IMR-90 (cell line): Measurements from ENCODE around the gene BRD1. TPM values are rescaled to one million over a fixed set of nuclear protein-coding genes. Genes with fewer than 3 reads are reported as not detected.

Experiments
- ATAC-seq: fragments of 200-7000 bp; cut with Tn5 transposase; 2 replicates; pipeline ENCODE4 v1.9.1; 2020; ENCODE audit warnings: low read depth, mild to moderate bottlenecking, moderate library complexity
- BruUV-seq: library from RNA; stranded (reverse); fragments of 400-500 nt; replicated peaks from 2 replicates; lab custom pipeline; 2021; lab: Mats Ljungman, UMichigan
- CTCF ChIA-PET: fragments of 300-600 bp; formaldehyde crosslinking; extraction: SDS; loops from one replicate; lab custom pipeline; 2021; ENCODE audit warnings: antibody characterized with exemption; lab: Yijun Ruan, JAX
- POLR2A ChIA-PET: fragments of 300-600 bp; sonication (Branson Sonifier 250); formaldehyde crosslinking; loops from one replicate; lab custom pipeline; 2022; ENCODE audit warnings: antibody characterized with exemption; ENCODE audit not compliant: unreplicated experiment; lab: Charles Lee
- DNase-seq: peaks from one replicate; pipeline ENCODE4 v3.0.0; 2013
- H2AFZ ChIP-seq: replicated peaks from 2 replicates; pipeline ENCODE3; 2013; ENCODE audit warnings: low read length, mild to moderate bottlenecking; ENCODE audit not compliant: poor library complexity
- H2AK5ac ChIP-seq: 2 replicates; pipeline ENCODE4 v1.6.1; 2013; ENCODE audit warnings: low read depth, low read length, inconsistent platforms
- H2AK9ac ChIP-seq: replicated peaks from 2 replicates; pipeline ENCODE3; 2013; ENCODE audit warnings: mild to moderate bottlenecking, low read depth, low read length, moderate library complexity; ENCODE audit not compliant: poor library complexity
- H2BK120ac ChIP-seq: 2 replicates; pipeline ENCODE4 v1.6.1; 2013; ENCODE audit warnings: low read depth, low read length, inconsistent platforms
- H2BK15ac ChIP-seq: 3 replicates; pipeline ENCODE4 v1.6.1; 2013; ENCODE audit warnings: low read depth, low read length, inconsistent platforms
- H2BK20ac ChIP-seq: 2 replicates; pipeline ENCODE4 v1.6.1; 2013; ENCODE audit warnings: low read depth, mild to moderate bottlenecking, inconsistent platforms, low read length, moderate library complexity
- H2BK5ac ChIP-seq: 2 replicates; pipeline ENCODE4 v1.6.1; 2013; ENCODE audit warnings: mild to moderate bottlenecking, low read depth, low read length, inconsistent platforms; ENCODE audit not compliant: poor library complexity, severe bottlenecking
- H3K14ac ChIP-seq: replicated peaks from 2 replicates; pipeline ENCODE4 v1.6.1; 2013; ENCODE audit warnings: low read depth, low read length, inconsistent platforms
- H3K18ac ChIP-seq: 2 replicates; pipeline ENCODE4 v1.6.1; 2013; ENCODE audit warnings: low read depth, low read length, control low read depth
- H3K23ac ChIP-seq: 2 replicates; pipeline ENCODE4 v1.6.1; 2013; ENCODE audit warnings: low read depth, low read length, inconsistent platforms
- H3K27ac ChIP-seq: 2 replicates; pipeline ENCODE4 v1.5.1; 2013; ENCODE audit warnings: mild to moderate bottlenecking, control low read depth, low read length; ENCODE audit not compliant: insufficient read depth
- H3K27me3 ChIP-seq: 2 replicates; pipeline ENCODE4 v1.6.1; 2013; ENCODE audit warnings: low read length; ENCODE audit not compliant: control insufficient read depth, insufficient read depth
- H3K36me3 ChIP-seq: 2 replicates; pipeline ENCODE4 v1.6.1; 2013; ENCODE audit warnings: low read length, mixed read lengths; ENCODE audit not compliant: control insufficient read depth, insufficient read depth
- H3K4ac ChIP-seq: 2 replicates; pipeline ENCODE4 v1.6.1; 2013; ENCODE audit warnings: low read depth, low read length, inconsistent platforms
- H3K4me1 ChIP-seq: 2 replicates; pipeline ENCODE4 v1.6.1; 2013; ENCODE audit warnings: low read length, mixed read lengths; ENCODE audit not compliant: control insufficient read depth, insufficient read depth
- H3K4me2 ChIP-seq: 2 replicates; pipeline ENCODE4 v1.6.1; 2013; ENCODE audit warnings: low read depth, mild to moderate bottlenecking, control low read depth, low read length, moderate library complexity
- H3K4me3 ChIP-seq: 2 replicates; pipeline ENCODE4 v1.5.1; 2013; ENCODE audit warnings: low read depth, mild to moderate bottlenecking, control low read depth, low read length, moderate library complexity; ENCODE audit not compliant: insufficient read depth
- H3K56ac ChIP-seq: 2 replicates; pipeline ENCODE4 v1.6.1; 2013; ENCODE audit warnings: low read length, inconsistent platforms; ENCODE audit not compliant: insufficient read depth; ENCODE audit errors: extremely low read depth
- H3K79me1 ChIP-seq, 2 experiments: 2 replicates each; pipeline ENCODE4 v1.6.1; 2013; ENCODE audit warnings: low read length in 2 of 2, inconsistent platforms in 1 of 2, low read depth in 1 of 2
- H3K9ac ChIP-seq: 2 replicates; pipeline ENCODE4 v1.6.1; 2013; ENCODE audit warnings: low read depth, low read length, control low read depth
- H3K9me1 ChIP-seq: 2 replicates; pipeline ENCODE4 v1.6.1; 2013; ENCODE audit warnings: low read length, inconsistent platforms; ENCODE audit not compliant: insufficient read depth
- H3K9me3 ChIP-seq: 2 replicates; pipeline ENCODE4 v1.6.1; 2013; ENCODE audit warnings: low read length; ENCODE audit not compliant: control insufficient read depth, insufficient read depth
- H4K20me1 ChIP-seq: 2 replicates; pipeline ENCODE4 v1.6.1; 2013; ENCODE audit warnings: low read length, inconsistent platforms; ENCODE audit not compliant: insufficient read depth
- H4K5ac ChIP-seq: 2 replicates; pipeline ENCODE4 v1.6.1; 2013; ENCODE audit warnings: mild to moderate bottlenecking, low read depth, low read length, control low read depth
- H4K8ac ChIP-seq, 2 experiments: 2 replicates each; pipeline ENCODE4 v1.6.1; 2013; ENCODE audit warnings: low read depth in 2 of 2, low read length in 2 of 2, control low read depth in 1 of 2, inconsistent platforms in 1 of 2
- H4K91ac ChIP-seq: 2 replicates; pipeline ENCODE4 v1.6.1; 2013; ENCODE audit warnings: low read depth, low read length, inconsistent platforms; ENCODE audit not compliant: insufficient read depth
- BHLHE40 ChIP-seq: fragments of 150-350 bp; IDR thresholded peaks from 2 replicates; pipeline ENCODE4 v1.6.1; 2016; ENCODE audit warnings: mild to moderate bottlenecking, low read depth, low read length
- CEBPB ChIP-seq: IDR thresholded peaks from 2 replicates; pipeline ENCODE4 v1.6.1; 2012; ENCODE audit warnings: low read depth, low read length, improper control_type of control experiment
- CHD1 ChIP-seq: IDR thresholded peaks from 2 replicates; pipeline ENCODE4 v1.6.1; 2012; ENCODE audit warnings: low read depth, low read length, improper control_type of control experiment
- FOS ChIP-seq: fragments of 150-350 bp; IDR thresholded peaks from 2 replicates; pipeline ENCODE4 v1.6.1; 2016; ENCODE audit warnings: low read depth, low read length
- MAFK ChIP-seq: IDR thresholded peaks from 2 replicates; pipeline ENCODE4 v1.6.1; 2012; ENCODE audit warnings: low read depth, low read length, improper control_type of control experiment
- MAZ ChIP-seq: IDR thresholded peaks from 2 replicates; pipeline ENCODE4 v1.6.1; 2012; ENCODE audit warnings: low read depth, mild to moderate bottlenecking, low read length, improper control_type of control experiment, moderate library complexity, borderline replicate concordance
- MXI1 ChIP-seq: IDR thresholded peaks from 2 replicates; pipeline ENCODE4 v1.6.1; 2012; ENCODE audit warnings: low read depth, mild to moderate bottlenecking, low read length, moderate library complexity, borderline replicate concordance
- NFE2L2 ChIP-seq: fragments of 150-350 bp; IDR thresholded peaks from 2 replicates; pipeline ENCODE4 v1.6.1; 2016; ENCODE audit warnings: low read depth, mild to moderate bottlenecking, low read length
- POLR2A ChIP-seq: IDR thresholded peaks from 2 replicates; pipeline ENCODE4 v1.6.1; 2012; ENCODE audit warnings: mild to moderate bottlenecking, low read depth, low read length
- RAD21 ChIP-seq: IDR thresholded peaks from 2 replicates; pipeline ENCODE4 v1.6.1; 2012; ENCODE audit warnings: low read length, improper control_type of control experiment
- RCOR1 ChIP-seq: IDR thresholded peaks from 2 replicates; pipeline ENCODE4 v1.6.1; 2012; ENCODE audit warnings: mild to moderate bottlenecking, low read length, improper control_type of control experiment; ENCODE audit not compliant: insufficient replicate concordance
- RFX5 ChIP-seq: IDR thresholded peaks from 2 replicates; pipeline ENCODE4 v1.8.0; 2012; ENCODE audit warnings: low read depth, mild to moderate bottlenecking, low read length, moderate library complexity
- SMC3 ChIP-seq: fragments of 150-350 bp; IDR thresholded peaks from 2 replicates; pipeline ENCODE4 v1.6.1; 2016; ENCODE audit warnings: low read depth, mild to moderate bottlenecking, antibody characterized with exemption, low read length, moderate library complexity
- WGBS, 2 experiments: methylation state at CpG; one replicate each; pipeline versions ENCODE4 v1.1.5 to v1.1.7; 2013; ENCODE audit warnings: missing lambda C conversion rate in 2 of 2; ENCODE audit not compliant: insufficient read length in 1 of 2; ENCODE audit errors: extremely low coverage in 2 of 2; 5-methylcytosine and 5-hydroxymethylcytosine counted together
- dilution Hi-C: fragments of 300-500 bp; cut with HindIII; formaldehyde crosslinking; loops from one replicate; pipeline ENCODE4 v1.14.3; 2018; ENCODE audit warnings: low sequenced_read_pairs; ENCODE audit not compliant: unreplicated experiment
- in situ Hi-C: fragments of 300-500 bp; cut with MboI; formaldehyde crosslinking; loops from 3 replicates; pipeline ENCODE4 v1.14.3; 2019; ENCODE audit warnings: low sequenced_read_pairs, inconsistent platforms, mixed read lengths
- intact Hi-C: fragments of 100-400 bp; cut with micrococcal nuclease; formaldehyde crosslinking; loops from 2 replicates; pipeline ENCODE4 v1.10.0; 2022
- polyA plus RNA-seq, 3 experiments: library from polyadenylated mRNA; depleted of rRNA; stranded (reverse); fragments of >200 nt; gene quantifications; 2 replicates each; pipeline ENCODE4 v1.2.3, GENCODE V29; 2012; ENCODE audit warnings: low replicate concordance in 1 of 3
- total RNA-seq: library from RNA; depleted of rRNA; stranded (reverse); fragments of >200 nt; gene quantifications from 2 replicates; pipeline ENCODE4 v1.2.3, GENCODE V29; 2012
- TF ChIP-seq, protein P1 (sequence below): conservative IDR thresholded peaks from 2 replicates; pipeline ENCODE4 v1.5.1; 2012; ENCODE audit warnings: mild to moderate bottlenecking, low read depth, low read length, improper control_type of control experiment
- TF ChIP-seq, protein P2 (sequence below): fragments of 150-350 bp; IDR thresholded peaks from 2 replicates; pipeline ENCODE4 v1.6.1; 2016; ENCODE audit warnings: low read depth, mild to moderate bottlenecking, low read length, moderate library complexity, borderline replicate concordance
- TF ChIP-seq, protein P3 (sequence below): fragments of 150-350 bp; IDR thresholded peaks from 2 replicates; pipeline ENCODE4 v1.6.1; 2017; ENCODE audit warnings: mild to moderate bottlenecking, antibody characterized with exemption, low read length, low read depth

The BRD1 gene
- total and polyA plus RNA-seq, 2 of the 4 experiments (the other 2 are of a cell fraction), result 10.0 to 10.6 TPM

DNA sequence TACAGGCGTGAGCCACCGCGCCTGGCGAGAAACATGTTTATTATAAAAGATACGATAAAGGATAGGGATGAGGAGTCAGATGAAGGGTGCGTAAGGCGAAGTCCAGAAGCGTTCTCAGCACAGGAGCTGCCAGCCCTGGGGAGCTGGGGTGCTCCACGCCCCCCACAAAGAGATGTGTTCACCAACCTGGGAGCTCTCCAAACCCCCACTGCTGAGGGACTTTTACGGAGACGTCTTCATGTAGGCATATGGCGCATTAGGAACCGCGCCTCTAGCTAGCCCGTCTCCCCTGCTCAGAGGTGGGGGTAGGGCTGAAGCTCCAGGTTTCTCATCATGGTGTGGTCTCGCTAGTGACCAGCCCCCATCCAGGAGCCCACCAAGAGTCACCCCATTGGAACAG is 17.6 kb upstream of the BRD1 start:
- Histone ChIP-seq H4K91ac (no peak overlapping the region), H2AK9ac (no peak overlapping the region), H3K56ac (no peak overlapping the region), H3K27me3 (peaks cover 62% of the 10 kb centered on the region), H3K27ac (no peak overlapping the region), H3K14ac (no peak overlapping the region), H4K20me1 (no peaks in the 10 kb centered on the region), H3K4me3 (no peak overlapping the region), H3K18ac (no peak overlapping the region), H2BK20ac (no peak overlapping the region), H3K36me3 (no peaks in the 10 kb centered on the region), H3K4me1 (no peaks in the 10 kb centered on the region), H2AK5ac (no peak overlapping the region), H2BK5ac (no peak overlapping the region), H2AFZ (no peak overlapping the region), H3K79me1 (no peaks in the 10 kb centered on the region), H4K5ac (no peak overlapping the region), H2BK15ac (no peak overlapping the region), H3K9ac (no peak overlapping the region), H4K8ac (no peak overlapping the region), H3K9me1 (no peaks in the 10 kb centered on the region), H3K4me2 (no peak overlapping the region), H3K9me3 (no peaks in the 10 kb centered on the region), H3K4ac (no peak overlapping the region), H2BK120ac (no peak overlapping the region), H3K23ac (no peak overlapping the region)
- ChIA-PET CTCF (no interaction called here), POLR2A (no interaction called here)
- WGBS, 2 experiments, result 100% methylated on average over 4 of the region's 16 CpGs; no CpG with 5 or more reads in 1 of the 2 experiments
- ATAC-seq, result no peak
- in situ Hi-C loops (no loop called here), dilution Hi-C loops (no loop called here), intact Hi-C loops (no loop called here)
- DNase-seq, result no peak
- TF ChIP-seq MAZ (no peak), FOS (no peak), MXI1 (no peak), POLR2A (no peak), NFE2L2 (no peak), RAD21 (no peak), CEBPB (no peak), CHD1 (no peak), RFX5 (no peak), MAFK (no peak), SMC3 (no peak), RCOR1 (no peak), BHLHE40 (no peak)
- TF ChIP-seq, protein P1, sequence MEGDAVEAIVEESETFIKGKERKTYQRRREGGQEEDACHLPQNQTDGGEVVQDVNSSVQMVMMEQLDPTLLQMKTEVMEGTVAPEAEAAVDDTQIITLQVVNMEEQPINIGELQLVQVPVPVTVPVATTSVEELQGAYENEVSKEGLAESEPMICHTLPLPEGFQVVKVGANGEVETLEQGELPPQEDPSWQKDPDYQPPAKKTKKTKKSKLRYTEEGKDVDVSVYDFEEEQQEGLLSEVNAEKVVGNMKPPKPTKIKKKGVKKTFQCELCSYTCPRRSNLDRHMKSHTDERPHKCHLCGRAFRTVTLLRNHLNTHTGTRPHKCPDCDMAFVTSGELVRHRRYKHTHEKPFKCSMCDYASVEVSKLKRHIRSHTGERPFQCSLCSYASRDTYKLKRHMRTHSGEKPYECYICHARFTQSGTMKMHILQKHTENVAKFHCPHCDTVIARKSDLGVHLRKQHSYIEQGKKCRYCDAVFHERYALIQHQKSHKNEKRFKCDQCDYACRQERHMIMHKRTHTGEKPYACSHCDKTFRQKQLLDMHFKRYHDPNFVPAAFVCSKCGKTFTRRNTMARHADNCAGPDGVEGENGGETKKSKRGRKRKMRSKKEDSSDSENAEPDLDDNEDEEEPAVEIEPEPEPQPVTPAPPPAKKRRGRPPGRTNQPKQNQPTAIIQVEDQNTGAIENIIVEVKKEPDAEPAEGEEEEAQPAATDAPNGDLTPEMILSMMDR, result no peak
- TF ChIP-seq, protein P2, sequence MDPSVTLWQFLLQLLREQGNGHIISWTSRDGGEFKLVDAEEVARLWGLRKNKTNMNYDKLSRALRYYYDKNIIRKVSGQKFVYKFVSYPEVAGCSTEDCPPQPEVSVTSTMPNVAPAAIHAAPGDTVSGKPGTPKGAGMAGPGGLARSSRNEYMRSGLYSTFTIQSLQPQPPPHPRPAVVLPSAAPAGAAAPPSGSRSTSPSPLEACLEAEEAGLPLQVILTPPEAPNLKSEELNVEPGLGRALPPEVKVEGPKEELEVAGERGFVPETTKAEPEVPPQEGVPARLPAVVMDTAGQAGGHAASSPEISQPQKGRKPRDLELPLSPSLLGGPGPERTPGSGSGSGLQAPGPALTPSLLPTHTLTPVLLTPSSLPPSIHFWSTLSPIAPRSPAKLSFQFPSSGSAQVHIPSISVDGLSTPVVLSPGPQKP, result no peak
- TF ChIP-seq, protein P3, sequence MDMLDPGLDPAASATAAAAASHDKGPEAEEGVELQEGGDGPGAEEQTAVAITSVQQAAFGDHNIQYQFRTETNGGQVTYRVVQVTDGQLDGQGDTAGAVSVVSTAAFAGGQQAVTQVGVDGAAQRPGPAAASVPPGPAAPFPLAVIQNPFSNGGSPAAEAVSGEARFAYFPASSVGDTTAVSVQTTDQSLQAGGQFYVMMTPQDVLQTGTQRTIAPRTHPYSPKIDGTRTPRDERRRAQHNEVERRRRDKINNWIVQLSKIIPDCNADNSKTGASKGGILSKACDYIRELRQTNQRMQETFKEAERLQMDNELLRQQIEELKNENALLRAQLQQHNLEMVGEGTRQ, result no peak
- BruUV-seq, result no TSS peak
